HepG2 (cell line): ENCODE measurements around the gene ATPAF2. TPM values are rescaled to one million over a fixed set of nuclear protein-coding genes. Genes with fewer than 3 reads are reported as not detected.

Source experiments
- CBFB ChIP-seq: sonication (generic); formaldehyde crosslinking; IDR thresholded peaks from 2 replicates; pipeline ENCODE4 v1.4.0; 2020; ENCODE audit warnings: missing genetic modification reagents
- CENPT ChIP-seq: sonication (generic); formaldehyde crosslinking; IDR thresholded peaks from 2 replicates; pipeline ENCODE4 v1.8.0; 2022; ENCODE audit warnings: low read depth, mild to moderate bottlenecking, moderate library complexity, missing genetic modification reagents
- CHD4 ChIP-seq: fragments of 200-600 bp; sonication (generic); IDR thresholded peaks from 2 replicates; pipeline ENCODE4 v1.7.0; 2017; ENCODE audit warnings: mild to moderate bottlenecking, low read length, borderline replicate concordance
- HOXA3 ChIP-seq: sonication (generic); formaldehyde crosslinking; IDR thresholded peaks from 2 replicates; pipeline ENCODE4 v1.5.0; 2020; ENCODE audit warnings: missing genetic modification reagents
- KDM1A ChIP-seq: IDR thresholded peaks from 2 replicates; pipeline ENCODE4 v1.6.1; 2016; ENCODE audit warnings: missing compliant biosample characterization
- KLF11 ChIP-seq: IDR thresholded peaks from 2 replicates; pipeline ENCODE4 v1.6.1; 2016; ENCODE audit warnings: missing compliant biosample characterization
- NFKB2 ChIP-seq: sonication (generic); formaldehyde crosslinking; IDR thresholded peaks from 2 replicates; pipeline ENCODE4 v1.4.0; 2020; ENCODE audit warnings: missing genetic modification reagents, borderline replicate concordance
- RELA ChIP-seq: sonication (generic); formaldehyde crosslinking; IDR thresholded peaks from 2 replicates; pipeline ENCODE4 v1.4.0; 2020; ENCODE audit warnings: missing genetic modification reagents
- SKIL ChIP-seq: sonication (generic); formaldehyde crosslinking; IDR thresholded peaks from 2 replicates; pipeline ENCODE4 v1.8.0; 2022; ENCODE audit warnings: missing genetic modification reagents, mild to moderate bottlenecking, moderate library complexity, borderline replicate concordance
- SOX5 ChIP-seq: IDR thresholded peaks from 2 replicates; pipeline ENCODE4 v1.6.1; 2016; ENCODE audit warnings: borderline replicate concordance
- SOX6 ChIP-seq, 2 experiments: fragments of 450-650 bp in 1 of 2; sonication (generic) in 1 of 2; formaldehyde crosslinking in 1 of 2; IDR thresholded peaks; 2 replicates each; pipeline versions ENCODE4 v1.4.0 to v1.6.1; 2017 to 2020; ENCODE audit warnings: antibody characterized with exemption in 1 of 2, mild to moderate bottlenecking in 1 of 2, missing genetic modification reagents in 1 of 2
- SP1 ChIP-seq, 2 experiments: fragments of 450-650 bp in 1 of 2; sonication (generic) in 1 of 2; formaldehyde crosslinking in 1 of 2; IDR thresholded peaks; 2 replicates each; pipeline versions ENCODE4 v1.4.0 to v1.6.1; 2016 to 2020; ENCODE audit warnings: missing genetic modification reagents in 1 of 2
- TBX2 ChIP-seq: sonication (generic); formaldehyde crosslinking; IDR thresholded peaks from 2 replicates; pipeline ENCODE4 v1.5.0; 2020; ENCODE audit warnings: missing genetic modification reagents, mild to moderate bottlenecking, borderline replicate concordance
- ZBTB7B ChIP-seq: sonication (generic); formaldehyde crosslinking; IDR thresholded peaks from 2 replicates; pipeline ENCODE4 v1.4.0; 2020; ENCODE audit warnings: missing genetic modification reagents
- ZFP1 ChIP-seq: IDR thresholded peaks from 2 replicates; pipeline ENCODE4 v1.6.1; 2016
- ZFY ChIP-seq: sonication (generic); formaldehyde crosslinking; IDR thresholded peaks from 2 replicates; pipeline ENCODE4 v1.4.0; 2020; ENCODE audit warnings: missing genetic modification reagents
- ZNF121 ChIP-seq: sonication (generic); formaldehyde crosslinking; IDR thresholded peaks from 2 replicates; pipeline ENCODE4 v1.5.0; 2020; ENCODE audit warnings: mild to moderate bottlenecking, missing genetic modification reagents
- ZNF230 ChIP-seq: sonication (generic); formaldehyde crosslinking; IDR thresholded peaks from 2 replicates; pipeline ENCODE4 v1.4.0; 2020; ENCODE audit warnings: mild to moderate bottlenecking, missing genetic modification reagents
- ZNF280B ChIP-seq: sonication (generic); formaldehyde crosslinking; IDR thresholded peaks from 2 replicates; pipeline ENCODE4 v1.5.0; 2020; ENCODE audit warnings: missing genetic modification reagents, mild to moderate bottlenecking, borderline replicate concordance
- ZNF335 ChIP-seq: sonication (generic); formaldehyde crosslinking; IDR thresholded peaks from 2 replicates; pipeline ENCODE4 v1.4.0; 2020; ENCODE audit warnings: missing genetic modification reagents
- ZNF512 ChIP-seq: sonication (generic); formaldehyde crosslinking; IDR thresholded peaks from 2 replicates; pipeline ENCODE4 v1.4.0; 2020; ENCODE audit warnings: mild to moderate bottlenecking, missing genetic modification reagents
- ZNF619 ChIP-seq: sonication (generic); formaldehyde crosslinking; IDR thresholded peaks from 2 replicates; pipeline ENCODE4 v1.4.0; 2020; ENCODE audit warnings: mild to moderate bottlenecking, missing genetic modification reagents
- ZNF629 ChIP-seq: sonication (generic); formaldehyde crosslinking; conservative IDR thresholded peaks from 2 replicates; pipeline ENCODE4 v1.5.0; 2020; ENCODE audit warnings: missing genetic modification reagents
- ZNF761 ChIP-seq: sonication (generic); formaldehyde crosslinking; conservative IDR thresholded peaks from 2 replicates; pipeline ENCODE4 v1.4.0; 2020; ENCODE audit warnings: mild to moderate bottlenecking, missing genetic modification reagents
- ZSCAN25 ChIP-seq: sonication (generic); formaldehyde crosslinking; IDR thresholded peaks from 2 replicates; pipeline ENCODE4 v1.8.0; 2022; ENCODE audit warnings: mild to moderate bottlenecking, missing genetic modification reagents
- ZSCAN29 ChIP-seq: sonication (generic); formaldehyde crosslinking; conservative IDR thresholded peaks from 2 replicates; pipeline ENCODE4 v1.4.0; 2020; ENCODE audit warnings: mild to moderate bottlenecking, missing genetic modification reagents
- polyA plus RNA-seq, 8 experiments: library from polyadenylated mRNA; depleted of rRNA in 3 of 8; stranded (reverse) in 7 of 8; unstranded in 1 of 8; fragments of >200 nt; fragmentation: Illumina TruSeq in 4 of 8; extraction: Trizol in 4 of 8; gene quantifications; 2 replicates each; pipeline versions ENCODE4 v1.2.1 to v1.2.3, GENCODE V29; 2011 to 2016; ENCODE audit warnings: low read depth in 4 of 8, missing spikeins in 1 of 8, mixed read lengths in 1 of 8; ENCODE audit not compliant: insufficient read depth in 1 of 8
- total RNA-seq, 5 experiments: library from RNA; depleted of rRNA; stranded (reverse); fragments of >200 nt; fragmentation: Illumina TruSeq; extraction: Trizol; gene quantifications; 2 replicates each; pipeline ENCODE4 v1.2.3, GENCODE V29; 2016; ENCODE audit warnings: low read depth in 1 of 5

ATPAF2 gene
- total and polyA plus RNA-seq, 2 of the 13 experiments (the other 11 are each of a cell fraction or from before 2014, with no cell fraction given), result 15.0 to 16.5 TPM

GRCh38 chr17:18087610-18088491 is 48.9 kb upstream of the ATPAF2 start, which contains the start of gene DRG2 (continued):
- peak; percentile 94; the same call in 1 of the 2 replicates for TF ChIP-seq ZNF619
- TF ChIP-seq ZSCAN29 (CRISPR knock-in tag), result 0 out of 2 replicates have a peak, but pooled peaks have one; percentile 74
- peak; percentile 75 for TF ChIP-seq SOX5 (CRISPR knock-in tag)
- peak; percentile 96 for TF ChIP-seq KDM1A (CRISPR knock-in tag)
- TF ChIP-seq SP1 (IDR thresholded peaks at IDR 0.05), result no peak
- TF ChIP-seq SP1 (CRISPR knock-in tag; IDR thresholded peaks at IDR 0.05), result peak; percentile 89
- TF ChIP-seq ZNF629 (CRISPR knock-in tag), result peak; percentile 100
- peak; percentile 57; the same call in 1 of the 2 replicates for TF ChIP-seq ZSCAN25 (CRISPR knock-in tag)
- TF ChIP-seq ZNF512 (CRISPR knock-in tag), result no peak
- TF ChIP-seq ZNF280B (CRISPR knock-in tag), result peak; percentile 67; the same call in 1 of the 2 replicates
- peak; percentile 88 for TF ChIP-seq NFKB2
- peak; percentile 88 for TF ChIP-seq ZFY (CRISPR knock-in tag)
- TF ChIP-seq ZNF121 (CRISPR knock-in tag), result peak; percentile 98
- TF ChIP-seq ZFP1 (CRISPR knock-in tag), result peak; percentile 96
- no peak for TF ChIP-seq SOX6 (IDR thresholded peaks at IDR 0.05)
- TF ChIP-seq SOX6 (CRISPR knock-in tag; IDR thresholded peaks at IDR 0.05), result peak; percentile 86
- peak; percentile 97 for TF ChIP-seq HOXA3
- TF ChIP-seq CBFB, result peak; percentile 96
- TF ChIP-seq CENPT (CRISPR knock-in tag), result peak; percentile 72; the same call in 1 of the 2 replicates
- peak; percentile 79 for TF ChIP-seq ZNF230
- TF ChIP-seq ZNF335 (CRISPR knock-in tag), result peak; percentile 95
- peak; percentile 98 for TF ChIP-seq ZNF761
- peak; percentile 94 for TF ChIP-seq ZBTB7B
- peak; percentile 93 for TF ChIP-seq TBX2
- peak; percentile 93 for TF ChIP-seq KLF11 (CRISPR knock-in tag)
- TF ChIP-seq CHD4, result peak; percentile 99
- TF ChIP-seq SKIL, result peak; percentile 56; the same call in 1 of the 2 replicates
- TF ChIP-seq RELA (CRISPR knock-in tag), result peak; percentile 78; the same call in 1 of the 2 replicates
